ENCODE results near the gene GSK3B.

The GSK3B gene

GRCh38 chr3:119864476-119864875, 229.8 kb downstream of the GSK3B start:
- DNase-seq, result no peak

- no peak for DNase-seq
Observed at GRCh38 chr3:119862616-119863015, 231.6 kb downstream of the GSK3B start.

DNA sequence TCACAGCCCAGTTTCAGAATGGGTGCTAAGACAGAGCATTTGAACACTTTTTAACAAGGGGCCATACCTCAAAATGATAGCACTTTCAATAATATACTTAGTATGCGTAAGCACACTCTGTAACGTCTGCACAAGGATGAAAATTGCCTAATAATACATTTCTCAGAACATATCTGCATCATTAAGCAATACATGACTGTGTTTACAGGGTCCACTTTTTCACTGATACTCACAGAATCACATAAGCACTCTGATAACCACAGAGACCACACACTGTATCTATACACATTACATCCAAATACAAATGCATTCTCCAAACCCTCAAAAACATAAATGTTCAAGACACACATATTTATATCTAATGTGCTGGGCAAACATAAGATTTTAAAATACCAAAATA, 232.6 kb downstream of the GSK3B start:
- no peak for DNase-seq

DNA sequence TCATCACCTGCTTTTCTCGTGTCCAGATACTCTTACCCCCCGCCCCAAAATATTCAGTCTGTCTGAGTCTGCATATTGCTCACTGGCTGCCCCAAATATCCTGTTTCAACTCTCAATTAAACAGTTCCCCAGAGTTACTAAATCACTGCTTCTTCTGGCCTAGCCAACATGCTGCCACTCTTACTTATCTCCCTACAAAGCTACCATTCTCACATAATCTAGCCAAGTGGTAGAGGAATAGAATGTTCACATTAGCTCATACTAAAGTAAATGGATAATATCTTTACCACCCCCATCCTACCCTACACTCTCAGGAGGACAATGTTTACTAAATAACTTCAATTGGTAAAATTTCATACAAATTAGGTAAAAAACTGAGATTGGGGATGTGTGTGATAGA, 234.5 kb downstream of the GSK3B start:
- DNase-seq, result no peak

DNA sequence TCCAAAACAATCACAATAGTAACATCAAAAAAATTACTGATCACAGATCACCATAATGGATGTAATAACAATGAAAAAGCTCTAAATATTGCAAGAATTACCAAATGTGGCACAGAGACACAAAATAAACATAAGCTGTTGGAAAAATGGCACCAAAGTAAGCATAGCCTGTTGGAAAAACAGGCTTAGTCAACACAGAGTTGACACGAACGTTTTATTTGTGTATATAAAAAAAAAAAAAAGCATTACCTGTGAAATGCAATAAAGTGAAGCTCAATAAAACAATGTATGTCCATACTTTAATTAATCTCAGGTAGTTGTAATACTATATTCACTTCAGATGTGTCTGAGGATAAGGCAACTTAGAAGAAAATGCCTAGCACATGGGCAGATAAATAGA, 235.3 kb downstream of the GSK3B start:
- DNase-seq, result no peak

DNA sequence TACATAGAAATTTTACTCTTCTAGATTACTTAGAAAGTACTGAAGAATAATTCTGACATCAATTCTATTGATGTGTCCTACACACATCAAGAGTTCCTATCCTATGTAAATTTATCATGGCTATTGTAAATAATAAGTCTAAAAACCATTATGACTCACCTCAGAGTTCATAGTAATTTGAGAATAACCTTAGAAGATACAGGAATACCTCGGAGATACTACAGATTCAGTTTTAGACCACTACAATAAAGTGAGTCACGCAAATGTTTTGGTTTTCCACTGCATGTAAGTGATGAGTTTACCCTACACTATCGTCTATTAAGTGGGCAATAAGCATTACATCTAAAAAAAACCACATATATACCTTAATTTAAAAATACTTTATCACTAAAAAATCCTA, 237.6 kb downstream of the GSK3B start:
- no peak for DNase-seq

- DNase-seq, result no peak
Observed at GRCh38 chr3:119849126-119849525, 245.1 kb downstream of the GSK3B start.

DNA sequence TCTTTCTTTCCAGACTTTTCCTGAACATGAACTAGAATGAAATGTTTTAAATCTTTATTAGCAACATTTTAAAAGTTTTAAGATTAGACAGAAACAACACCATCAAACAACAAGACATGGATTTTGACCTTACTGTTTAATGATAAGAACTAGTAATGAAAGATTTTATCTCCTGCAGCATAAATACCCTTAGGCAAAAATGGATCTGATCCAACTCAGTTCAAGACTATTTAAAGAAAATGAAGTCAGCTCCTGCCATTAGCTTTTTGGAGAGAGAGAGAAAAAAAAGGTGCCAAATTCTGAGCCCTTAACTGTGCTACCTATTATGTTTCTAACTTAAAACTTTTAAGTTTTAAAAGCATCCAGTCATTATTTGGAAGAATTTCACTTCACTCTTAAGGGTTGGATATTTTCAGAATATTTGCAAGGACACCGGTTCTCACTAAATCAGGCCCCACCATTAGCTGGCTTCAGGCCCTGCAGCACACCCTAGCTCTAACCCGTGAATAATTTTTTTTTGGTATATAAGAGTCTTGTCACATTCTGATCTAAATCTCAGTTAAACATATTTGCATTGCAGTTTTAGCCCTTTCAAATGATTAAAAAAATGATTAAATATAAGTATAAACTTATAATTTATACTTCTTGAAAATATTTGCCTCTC, 252.3 kb downstream of the GSK3B start:
- DNase-seq, result no peak

- no peak for DNase-seq
Observed at GRCh38 chr3:119835556-119835955, 258.7 kb downstream of the GSK3B start.

- DNase-seq, result no peak
Observed at GRCh38 chr3:119834754-119835370, 259.4 kb downstream of the GSK3B start.

GRCh38 chr3:119831941-119832371, 262.3 kb downstream of the GSK3B start:
- no peak for DNase-seq

DNA sequence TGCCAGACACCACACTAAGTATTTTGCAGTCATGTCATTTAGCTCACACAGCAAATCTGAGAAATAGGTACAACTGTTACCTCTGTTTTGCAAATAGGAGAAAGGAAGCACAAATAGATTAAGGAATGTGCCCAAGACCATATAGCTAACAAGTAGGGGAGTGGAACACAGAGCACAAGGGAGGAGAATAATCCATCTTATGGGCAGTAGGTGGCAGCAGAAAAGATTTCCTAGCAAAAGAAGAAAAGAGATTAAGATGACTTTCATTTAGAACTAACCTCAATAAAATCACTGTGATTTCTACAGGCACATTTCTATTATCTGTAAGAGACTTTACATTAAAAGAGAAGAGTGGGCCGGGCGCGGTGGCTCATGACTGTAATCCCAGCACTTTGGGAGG, 263.2 kb downstream of the GSK3B start:
- no peak for DNase-seq

GRCh38 chr3:119829420-119829819, 264.8 kb downstream of the GSK3B start:
- no peak for DNase-seq

GRCh38 chr3:119826711-119827608, 267.3 kb downstream of the GSK3B start:
- no peak for DNase-seq

- DNase-seq, result no peak
Observed at GRCh38 chr3:119825820-119826219, 268.4 kb downstream of the GSK3B start.

GRCh38 chr3:119819806-119820205, 274.4 kb downstream of the GSK3B start:
- DNase-seq, result no peak

GRCh38 chr3:119818937-119819336, 275.3 kb downstream of the GSK3B start:
- no peak for DNase-seq

- DNase-seq, result no peak
Observed at GRCh38 chr3:119817583-119818363, 276.5 kb downstream of the GSK3B start.

- no peak for DNase-seq
Observed at GRCh38 chr3:119817071-119817470, 277.2 kb downstream of the GSK3B start.

GRCh38 chr3:119815716-119816115, 278.5 kb downstream of the GSK3B start:
- DNase-seq, result no peak

DNA sequence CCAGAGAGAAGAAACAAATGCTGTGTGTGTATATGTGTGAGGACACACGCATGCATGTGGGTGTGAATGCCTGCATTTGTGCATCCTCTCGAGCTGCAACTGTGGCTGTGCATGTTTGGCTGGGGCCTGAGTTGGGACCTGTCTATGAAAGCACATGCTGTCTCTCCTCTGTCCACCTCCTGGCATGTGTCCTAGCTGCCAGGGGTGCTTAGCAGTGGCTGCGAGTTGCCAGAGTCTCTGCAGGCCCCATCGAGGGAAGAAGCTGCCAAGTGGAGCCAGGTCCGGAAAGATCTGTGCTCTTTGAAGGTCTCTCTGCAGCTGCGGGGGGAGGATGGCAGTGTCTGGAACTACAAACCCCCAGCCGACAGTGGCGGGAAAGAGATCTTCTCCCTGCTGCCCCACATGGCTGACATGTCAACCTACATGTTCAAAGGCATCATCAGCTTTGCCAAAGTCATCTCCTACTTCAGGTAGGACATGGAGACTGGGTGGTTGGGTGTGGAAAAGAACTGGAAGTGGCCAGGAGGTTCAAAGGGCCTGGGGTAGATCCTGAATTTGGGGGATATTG, 281.7 kb downstream of the GSK3B start:
- DNase-seq, result no peak

DNA sequence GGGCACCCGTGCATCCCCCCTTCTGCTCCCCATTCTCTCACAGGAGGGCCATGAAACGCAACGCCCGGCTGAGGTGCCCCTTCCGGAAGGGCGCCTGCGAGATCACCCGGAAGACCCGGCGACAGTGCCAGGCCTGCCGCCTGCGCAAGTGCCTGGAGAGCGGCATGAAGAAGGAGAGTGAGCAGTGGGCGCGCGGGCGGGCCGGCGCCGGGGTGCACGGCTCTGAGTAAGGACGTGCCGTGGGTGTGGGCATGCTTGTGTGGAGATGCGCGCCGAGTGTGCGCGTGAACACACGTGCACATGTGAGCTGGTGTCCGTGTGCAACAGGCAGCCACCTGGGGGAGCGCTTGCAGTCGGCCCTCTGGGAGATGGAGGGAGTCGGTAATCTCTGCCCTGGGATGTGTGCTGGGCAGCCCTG, 284.2 kb downstream of the GSK3B start:
- DNase-seq, result peak; percentile 88

Measured in activated CD8-positive, alpha-beta memory T cell treated with anti-CD3 and anti-CD28 coated beads for 24 hours (primary cell).